GM19395 (cell line): Measurements from ENCODE around the gene SLC43A3.
A peak's percentile ranks its signal among the peaks of the same experiment; 100 is the strongest.

ENCODE experiments used
- ATAC-seq: cut with Tn5 transposase; IDR thresholded peaks from one replicate; pipeline ENCODE4 v1.9.1; 2021; ENCODE audit warnings: mild to moderate bottlenecking, moderate library complexity; ENCODE audit not compliant: unreplicated experiment

SLC43A3 gene

DNA sequence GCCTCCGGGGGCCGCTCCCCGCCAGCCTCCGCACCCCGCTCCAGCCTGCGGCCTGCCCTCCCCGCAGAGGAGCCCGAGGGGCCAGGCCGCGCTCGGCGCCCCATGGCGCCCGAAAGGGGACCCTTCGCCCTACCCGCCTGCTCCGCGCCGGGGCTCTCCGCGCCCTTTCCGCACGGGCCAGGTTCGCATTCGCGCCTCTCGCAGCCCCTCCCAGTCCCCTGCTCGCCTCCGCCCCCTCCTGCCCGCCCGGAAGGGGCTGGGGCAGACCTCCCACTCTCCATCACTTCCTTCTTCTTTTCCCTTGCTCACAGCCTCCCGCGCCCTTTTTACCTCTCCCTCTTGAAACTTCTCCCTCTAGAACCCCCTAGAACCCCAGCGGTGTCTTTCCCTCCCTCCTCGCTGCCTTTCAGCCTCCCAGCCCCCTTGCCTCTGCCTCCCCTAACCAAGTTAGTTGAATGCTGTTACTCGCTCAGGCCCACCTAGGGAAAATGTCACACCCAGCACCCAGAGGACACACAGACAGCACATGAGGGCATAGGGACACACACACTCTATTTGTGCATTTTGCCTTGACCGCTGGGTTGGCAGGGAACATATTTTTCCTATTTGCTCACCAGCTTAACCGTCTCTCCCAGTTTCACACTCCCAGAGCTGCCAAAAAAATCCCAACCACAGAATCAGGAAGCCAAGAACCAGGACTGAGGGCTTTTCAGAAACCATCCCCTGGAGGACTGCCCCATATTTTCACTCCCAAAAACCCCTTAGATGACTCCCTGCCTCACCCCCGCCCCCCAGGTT, at the start of gene SLC43A3:
Gene SLC43A3 (minus strand): TSS at position 193 of the 798 bp plus-strand sequence. CDS start 949 bp downstream, outside the sequence.
- ATAC-seq = peak; percentile 62

DNA sequence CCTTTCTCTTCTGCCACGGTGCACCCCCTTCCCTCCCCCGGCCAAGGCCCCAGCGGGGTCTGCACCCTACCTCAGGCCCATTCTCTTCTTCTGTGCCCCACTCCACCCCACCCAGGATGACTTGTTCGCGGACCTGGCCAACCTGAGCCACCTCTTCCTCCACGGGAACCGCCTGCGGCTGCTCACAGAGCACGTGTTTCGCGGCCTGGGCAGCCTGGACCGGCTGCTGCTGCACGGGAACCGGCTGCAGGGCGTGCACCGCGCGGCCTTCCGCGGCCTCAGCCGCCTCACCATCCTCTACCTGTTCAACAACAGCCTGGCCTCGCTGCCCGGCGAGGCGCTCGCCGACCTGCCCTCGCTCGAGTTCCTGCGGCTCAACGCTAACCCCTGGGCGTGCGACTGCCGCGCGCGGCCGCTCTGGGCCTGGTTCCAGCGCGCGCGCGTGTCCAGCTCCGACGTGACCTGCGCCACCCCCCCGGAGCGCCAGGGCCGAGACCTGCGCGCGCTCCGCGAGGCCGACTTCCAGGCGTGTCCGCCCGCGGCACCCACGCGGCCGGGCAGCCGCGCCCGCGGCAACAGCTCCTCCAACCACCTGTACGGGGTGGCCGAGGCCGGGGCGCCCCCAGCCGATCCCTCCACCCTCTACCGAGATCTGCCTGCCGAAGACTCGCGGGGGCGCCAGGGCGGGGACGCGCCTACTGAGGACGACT, 49.3 kb upstream of the SLC43A3 start:
- ATAC-seq = peak; percentile 35

DNA sequence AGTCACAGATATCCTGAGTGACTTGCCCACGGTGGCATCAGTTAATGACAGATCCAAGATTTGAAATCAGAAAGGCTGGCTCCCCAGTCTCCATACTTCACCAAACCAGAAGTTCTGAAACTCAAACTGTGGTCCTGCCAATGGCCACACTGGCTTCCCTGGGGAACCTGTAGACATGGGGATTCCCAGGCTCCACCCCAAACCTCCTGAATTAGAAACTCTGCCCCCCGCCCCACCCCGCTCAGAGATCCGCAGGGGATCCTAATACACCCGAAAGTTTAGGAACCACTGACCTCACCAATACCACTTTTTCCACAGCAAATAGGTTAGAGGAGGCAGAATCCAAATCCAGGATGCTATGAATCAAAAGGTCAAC, 48.7 kb upstream of the SLC43A3 start:
- no peak for ATAC-seq

DNA sequence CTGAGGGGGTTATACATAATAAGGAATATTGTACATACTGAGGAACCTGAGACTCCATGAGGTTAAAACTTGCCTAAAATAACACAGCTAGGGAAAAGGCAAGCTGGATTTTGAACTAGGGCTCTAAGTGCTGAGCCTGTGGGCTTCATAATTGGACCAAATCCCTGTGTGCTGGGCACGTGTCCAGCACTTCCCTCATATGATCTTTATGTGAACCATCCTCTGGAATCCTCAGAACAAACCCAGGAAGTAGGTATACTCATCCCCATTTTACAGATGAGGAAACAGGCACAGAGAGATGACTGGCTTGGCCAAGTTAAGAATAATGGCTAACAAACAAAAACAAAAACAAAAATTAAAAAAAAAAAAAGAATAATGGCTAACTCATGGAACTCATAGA, 48.3 kb upstream of the SLC43A3 start:
- ATAC-seq = no peak

DNA sequence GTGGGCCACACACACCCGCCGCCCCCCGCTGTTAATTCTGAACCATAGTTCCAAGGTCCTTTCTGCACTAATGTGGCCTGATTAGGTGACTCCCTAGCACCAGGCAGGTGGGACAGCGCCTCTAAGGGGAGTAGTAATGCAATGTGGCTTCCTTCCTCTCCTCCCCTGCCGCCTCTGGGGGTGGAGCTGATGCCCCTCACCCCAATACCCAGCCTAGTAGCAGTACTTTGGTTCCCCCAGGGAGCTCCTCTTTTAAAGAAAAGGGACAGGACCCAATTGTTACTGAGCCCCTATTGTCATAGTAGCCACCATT, 47.8 kb upstream of the SLC43A3 start:
- no peak for ATAC-seq

DNA sequence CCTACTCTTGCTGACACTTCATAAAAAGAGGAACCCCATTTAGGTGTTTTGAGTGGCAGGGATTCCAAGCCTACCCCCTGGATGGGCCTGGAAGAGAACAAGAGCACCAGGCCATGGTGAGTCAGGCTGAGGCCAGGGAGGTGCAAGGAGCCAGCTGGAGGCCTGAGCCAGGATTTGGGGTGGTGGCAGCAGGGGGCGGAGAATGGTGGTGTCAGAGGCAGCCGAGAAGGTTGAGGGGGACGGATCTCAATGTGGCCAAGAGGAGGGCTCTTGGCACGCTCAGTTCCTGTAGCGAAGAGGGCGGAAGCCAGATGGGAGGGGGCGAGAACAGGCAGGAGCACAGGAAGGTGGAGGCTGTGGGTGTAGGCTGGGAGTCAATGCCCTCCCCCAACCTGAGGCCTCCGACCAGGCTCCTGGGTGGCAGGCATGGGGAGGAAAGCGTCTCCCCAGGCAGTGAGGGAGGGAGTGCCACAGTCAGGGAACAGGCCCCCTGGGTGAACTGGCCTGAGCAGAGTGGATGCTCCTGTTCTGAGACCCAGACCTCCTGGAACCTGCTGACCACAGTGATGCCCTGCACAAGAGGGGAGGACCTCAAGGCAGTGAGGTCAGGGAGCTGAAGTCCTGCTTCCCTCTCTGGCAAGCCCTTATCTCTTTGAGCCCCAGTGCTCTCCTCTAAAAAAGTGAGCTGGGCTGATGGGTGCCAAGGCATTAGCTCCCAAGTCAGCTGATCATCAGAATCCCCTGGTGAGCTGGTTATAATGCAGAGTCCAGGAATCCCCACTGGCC, 47.3 kb upstream of the SLC43A3 start:
- peak; percentile 34 for ATAC-seq

DNA sequence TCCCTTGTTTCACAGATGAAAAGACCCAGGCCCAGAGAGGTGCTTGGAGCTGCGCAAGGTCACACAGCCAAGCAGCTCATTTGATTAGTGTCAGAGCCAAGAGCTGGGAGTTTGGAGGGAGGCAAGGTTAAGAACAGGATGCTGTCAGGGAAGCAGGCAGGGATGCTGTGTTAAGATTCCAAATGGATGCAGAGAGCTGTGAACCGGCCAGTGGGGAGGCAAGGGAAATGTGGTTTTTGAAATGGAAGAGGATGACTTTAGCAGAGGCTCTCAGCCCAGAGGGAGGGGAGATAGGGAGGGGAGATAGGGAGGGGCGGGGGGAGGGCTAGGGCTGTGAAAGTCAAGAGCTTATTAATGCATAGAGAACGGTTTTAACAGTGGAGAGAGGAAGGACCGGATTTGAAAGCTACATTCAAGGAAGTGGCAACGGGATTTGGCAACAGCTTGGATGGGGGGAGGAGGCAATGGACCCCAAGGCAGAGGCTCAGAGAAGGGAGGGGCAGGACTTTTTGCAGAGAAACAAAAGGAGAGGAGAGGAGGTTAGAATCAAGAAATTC, 46.4 kb upstream of the SLC43A3 start:
- ATAC-seq = no peak

DNA sequence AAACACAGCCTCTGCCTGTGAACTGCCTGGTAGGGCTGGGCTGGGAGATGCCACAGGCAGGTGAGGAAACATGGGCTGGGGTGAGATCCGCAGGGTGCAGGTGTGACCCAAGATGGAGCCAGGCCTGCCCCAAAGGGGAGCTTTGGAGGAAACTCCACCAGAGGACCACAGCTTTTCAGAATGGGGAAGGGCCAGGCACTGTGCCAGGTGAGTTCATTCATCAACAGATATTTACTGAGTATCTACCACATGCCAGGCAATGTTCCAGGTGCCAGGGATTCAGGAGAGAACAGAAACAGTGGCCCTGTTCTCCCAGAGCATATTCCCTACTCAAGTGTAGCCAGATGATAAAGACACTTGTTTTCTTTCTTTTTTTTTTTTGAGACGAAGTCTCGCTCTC, 44.6 kb upstream of the SLC43A3 start:
- no peak for ATAC-seq

DNA sequence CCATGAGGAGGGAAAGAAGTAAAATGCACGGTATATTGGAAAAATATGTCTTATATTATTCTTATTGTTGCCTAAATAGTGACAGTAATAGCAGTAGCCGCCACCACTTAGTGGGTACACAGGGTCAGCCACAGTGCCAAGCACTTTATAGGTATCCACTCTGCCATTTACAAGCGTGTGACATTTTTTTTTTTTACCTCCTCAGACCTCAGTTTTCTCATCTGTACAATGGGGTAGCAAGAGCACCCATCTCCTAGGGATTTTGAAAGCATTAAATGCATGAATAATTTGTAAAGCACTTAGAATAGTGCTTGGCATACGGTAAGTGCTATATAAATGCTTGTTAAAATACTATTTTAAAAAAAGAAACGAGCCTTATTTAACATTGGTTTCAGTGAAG, 42.3 kb upstream of the SLC43A3 start:
- ATAC-seq = no peak

DNA sequence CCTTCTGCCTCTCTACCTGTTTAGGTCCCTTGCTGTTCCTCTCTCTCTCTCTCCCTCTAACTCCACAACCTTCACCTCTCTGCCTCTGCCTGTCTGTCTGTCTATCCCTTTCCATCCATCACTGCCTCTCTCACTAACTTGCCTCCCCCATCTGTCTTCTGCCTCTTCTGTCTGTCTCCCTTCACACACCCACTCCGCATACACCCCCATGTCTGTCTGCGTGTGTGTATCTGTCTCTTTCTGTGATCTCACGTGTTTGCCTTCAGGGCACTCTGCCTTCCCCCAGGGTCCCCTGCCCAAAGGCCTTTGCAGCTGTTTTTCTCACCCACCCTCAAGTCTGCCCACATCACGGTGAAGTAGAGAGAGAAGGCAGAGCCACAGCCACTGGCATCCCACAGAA, 41.4 kb upstream of the SLC43A3 start:
- ATAC-seq = no peak

DNA sequence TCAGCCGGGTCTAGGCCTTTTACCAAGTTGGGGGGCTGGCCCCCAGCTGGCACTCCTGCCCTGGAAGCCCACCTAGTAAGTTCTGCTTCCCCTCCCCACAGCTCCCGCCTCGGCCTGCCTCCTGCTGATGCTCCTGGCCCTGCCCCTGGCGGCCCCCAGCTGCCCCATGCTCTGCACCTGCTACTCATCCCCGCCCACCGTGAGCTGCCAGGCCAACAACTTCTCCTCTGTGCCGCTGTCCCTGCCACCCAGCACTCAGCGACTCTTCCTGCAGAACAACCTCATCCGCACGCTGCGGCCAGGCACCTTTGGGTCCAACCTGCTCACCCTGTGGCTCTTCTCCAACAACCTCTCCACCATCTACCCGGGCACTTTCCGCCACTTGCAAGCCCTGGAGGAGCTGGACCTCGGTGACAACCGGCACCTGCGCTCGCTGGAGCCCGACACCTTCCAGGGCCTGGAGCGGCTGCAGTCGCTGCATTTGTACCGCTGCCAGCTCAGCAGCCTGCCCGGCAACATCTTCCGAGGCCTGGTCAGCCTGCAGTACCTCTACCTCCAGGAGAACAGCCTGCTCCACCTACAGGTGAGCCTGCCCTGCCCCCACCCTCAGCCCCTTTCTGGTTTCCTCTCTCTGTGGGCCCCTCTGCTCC, 40.7 kb upstream of the SLC43A3 start:
- no peak for ATAC-seq

DNA sequence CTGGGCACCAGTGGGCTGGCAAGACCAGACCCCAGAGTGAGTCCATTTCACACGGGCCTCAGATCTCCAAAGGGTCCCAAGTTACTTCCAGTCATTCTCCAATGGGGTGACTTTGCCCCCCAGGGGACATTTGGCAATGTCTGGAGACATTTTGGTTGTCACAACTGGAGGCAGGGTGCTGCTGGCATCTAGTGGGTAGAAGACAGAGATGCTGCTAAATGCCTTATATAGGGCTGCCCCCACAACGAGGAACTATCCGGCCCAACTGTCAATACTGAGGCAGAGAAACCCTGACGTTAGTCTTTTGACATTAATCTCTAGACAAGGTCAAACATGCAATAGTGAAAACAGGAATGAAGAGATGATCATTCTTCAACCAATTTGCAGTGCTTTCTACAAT, 39.8 kb upstream of the SLC43A3 start:
- ATAC-seq = no peak

DNA sequence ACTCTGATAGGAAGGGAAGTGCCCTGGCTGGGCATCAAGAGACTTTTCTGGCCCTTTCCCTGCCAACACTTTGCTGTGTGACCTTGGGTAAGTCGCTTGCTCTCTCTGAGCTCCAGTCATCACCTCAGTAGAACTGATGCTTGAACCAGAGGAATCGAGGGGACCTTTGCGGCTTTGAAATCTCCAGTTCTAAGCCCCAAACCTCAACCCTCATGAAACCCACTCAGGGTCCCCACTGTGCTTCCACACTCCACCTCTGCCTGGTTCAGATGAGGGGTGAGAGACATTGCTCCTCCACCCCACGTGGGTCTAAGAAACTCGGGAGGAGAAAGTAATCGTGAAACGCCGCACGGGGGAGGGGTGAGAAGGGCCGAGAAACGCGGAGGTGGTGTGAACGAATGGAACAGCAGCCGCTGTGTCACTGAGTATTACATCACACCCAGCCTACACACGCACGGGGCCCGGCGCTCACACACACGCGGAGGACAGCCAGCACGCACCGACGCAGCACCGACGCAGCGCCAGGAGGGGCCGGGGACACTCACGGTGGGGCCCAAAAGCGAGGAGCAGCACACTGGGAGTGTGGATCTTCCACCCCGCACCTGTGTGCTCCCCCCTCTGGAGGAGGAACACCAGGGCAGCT, 37.7 kb upstream of the SLC43A3 start:
- no peak for ATAC-seq

DNA sequence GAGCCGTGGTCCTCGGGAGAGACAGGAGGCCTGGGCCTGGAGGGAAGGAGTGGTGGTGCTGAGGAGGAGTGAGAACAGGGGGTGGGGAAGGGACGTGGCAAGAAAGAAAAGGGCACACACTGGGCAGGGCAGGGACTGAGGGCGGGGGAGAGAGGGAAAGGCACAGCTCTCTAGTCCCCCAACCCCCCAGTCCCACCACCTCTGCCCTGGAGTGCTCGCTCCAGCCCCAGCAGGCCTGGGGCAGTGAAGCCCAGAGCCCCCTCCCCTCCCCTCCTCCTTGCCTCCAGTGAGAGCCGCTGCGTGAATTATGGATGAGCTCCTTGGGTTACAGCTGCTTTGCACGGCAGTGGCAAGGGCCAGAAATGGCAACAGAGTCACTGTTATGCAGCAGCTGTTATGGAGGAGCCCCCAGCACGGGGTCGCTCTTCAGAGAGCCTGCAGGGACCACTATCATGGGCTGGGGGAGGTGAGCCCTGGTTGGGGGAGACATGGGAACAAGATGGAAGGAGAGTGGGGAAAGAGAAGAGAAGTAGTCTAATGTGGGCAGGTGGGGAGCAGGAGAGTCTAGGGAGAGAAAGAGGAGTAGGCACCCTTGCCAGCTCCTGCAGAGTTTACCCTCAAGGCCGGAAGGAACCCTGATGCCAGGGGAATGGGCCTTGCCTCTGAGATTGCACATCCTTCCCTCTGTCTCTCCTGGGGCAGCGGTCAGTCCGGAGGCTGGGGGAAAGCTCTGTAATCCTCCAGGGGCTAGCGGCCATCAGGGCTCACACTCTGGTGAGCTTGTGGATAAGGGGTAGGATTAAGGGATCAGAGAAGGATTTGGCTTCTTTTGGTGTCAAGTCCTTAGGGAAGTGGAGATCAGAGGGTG, 37.0 kb upstream of the SLC43A3 start:
- no peak for ATAC-seq

DNA sequence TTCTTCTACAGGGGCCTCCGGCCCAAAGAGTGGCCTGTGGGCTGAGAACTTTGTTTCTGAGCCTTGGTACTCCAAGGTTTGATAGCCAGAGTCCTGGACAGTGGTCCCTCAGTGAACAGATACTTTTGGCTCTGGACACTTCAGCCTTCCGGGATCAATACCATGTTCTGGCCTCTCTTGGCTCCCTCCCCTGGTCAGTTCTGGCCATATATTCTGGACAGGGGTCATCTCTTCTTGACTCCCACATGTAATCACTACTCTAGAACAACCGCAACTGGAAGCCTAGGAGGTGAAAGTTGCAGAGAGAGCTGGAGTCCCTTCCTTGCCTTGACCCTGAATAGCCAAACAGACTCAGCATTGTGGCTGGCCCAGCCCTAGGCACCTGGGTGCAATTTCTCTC, 35.7 kb upstream of the SLC43A3 start:
- ATAC-seq = no peak

DNA sequence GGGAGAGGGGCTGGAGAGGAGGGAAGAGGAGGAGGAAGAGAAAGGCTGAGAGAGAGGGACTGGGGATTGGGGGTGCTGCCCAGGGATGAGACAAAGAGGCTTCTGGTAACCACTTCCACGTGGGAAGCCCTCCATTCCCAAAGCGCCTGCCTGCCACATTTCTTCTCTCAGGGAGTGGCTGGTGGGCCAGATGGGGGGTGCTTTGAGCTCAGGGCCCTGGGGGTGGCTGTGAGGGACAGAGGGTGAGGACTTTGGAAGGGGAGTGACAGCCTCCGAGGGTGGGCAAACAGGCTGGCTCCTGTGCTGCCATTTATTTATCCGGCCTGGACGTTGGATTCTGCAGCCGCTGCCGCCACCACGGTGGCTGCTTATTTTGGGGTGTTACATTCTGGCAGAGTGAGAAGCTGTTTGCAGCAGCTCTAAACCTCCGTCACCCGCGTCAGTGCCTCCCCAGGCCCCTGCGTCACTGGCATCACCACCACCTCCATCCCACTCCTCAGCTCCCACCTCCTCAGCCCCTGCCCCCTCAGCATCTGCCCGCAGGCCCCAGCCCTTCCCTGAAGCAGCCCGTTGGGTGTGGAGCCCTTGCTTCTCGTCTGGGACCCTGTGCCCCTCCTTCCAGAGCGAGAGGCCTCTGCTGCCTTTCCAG, 35.0 kb upstream of the SLC43A3 start:
- ATAC-seq = no peak

DNA sequence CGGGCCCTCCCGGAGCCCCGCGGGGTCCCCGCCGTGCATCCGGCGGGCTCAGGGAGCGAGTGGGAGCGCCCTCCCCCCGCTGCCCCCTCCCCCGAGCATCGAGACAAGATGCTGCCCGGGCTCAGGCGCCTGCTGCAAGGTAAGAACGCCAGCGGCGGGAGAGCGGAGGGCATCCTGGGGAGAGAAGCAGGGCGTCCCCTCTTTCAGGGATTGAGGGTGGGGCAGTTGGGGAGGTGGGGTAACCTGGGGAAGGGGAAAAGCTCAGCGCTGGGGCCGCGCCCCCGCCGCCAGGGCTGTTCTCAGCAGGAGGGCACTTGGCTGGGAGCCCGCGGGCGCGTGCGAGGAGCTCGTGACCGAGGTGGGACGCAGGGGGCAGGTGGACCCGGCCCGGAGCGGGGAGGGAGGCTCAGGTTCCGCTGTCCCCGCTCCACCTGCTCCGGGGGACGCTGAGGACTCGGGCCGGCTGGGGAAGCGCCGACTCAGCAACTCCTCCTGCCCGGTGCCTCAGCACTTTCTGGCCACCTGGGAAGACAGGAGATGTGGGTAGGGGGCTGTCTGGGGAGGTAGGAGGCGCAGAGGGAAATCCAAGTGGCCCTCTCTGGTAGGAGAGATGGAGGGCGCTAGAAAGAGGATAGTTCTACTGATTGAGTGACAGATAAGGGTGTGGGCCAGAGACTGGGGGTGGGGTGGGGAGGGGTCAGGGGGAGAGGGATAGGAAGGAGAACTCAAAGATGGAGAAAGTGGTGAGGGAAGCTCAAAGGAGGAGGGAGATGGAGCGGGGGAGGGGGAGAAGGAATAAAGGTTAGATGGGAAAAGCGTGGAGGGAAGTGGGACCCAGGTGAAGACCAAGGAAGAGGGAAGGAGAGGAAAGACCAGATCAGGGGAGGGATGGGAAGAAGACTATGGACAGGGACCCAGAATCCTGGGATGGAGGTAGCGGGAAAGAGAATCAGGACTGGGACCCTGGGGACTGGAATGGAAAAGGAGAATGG, 34.1 kb upstream of the SLC43A3 start:
- ATAC-seq = no peak
